AG20443 (cell line): ENCODE measurements around the gene PTPRD.

ENCODE experiments used
- DNase-seq: peaks from one replicate; pipeline ENCODE4 v3.0.0; 2012; ENCODE audit warnings: low spot score, mixed read lengths

Gene PTPRD

DNA sequence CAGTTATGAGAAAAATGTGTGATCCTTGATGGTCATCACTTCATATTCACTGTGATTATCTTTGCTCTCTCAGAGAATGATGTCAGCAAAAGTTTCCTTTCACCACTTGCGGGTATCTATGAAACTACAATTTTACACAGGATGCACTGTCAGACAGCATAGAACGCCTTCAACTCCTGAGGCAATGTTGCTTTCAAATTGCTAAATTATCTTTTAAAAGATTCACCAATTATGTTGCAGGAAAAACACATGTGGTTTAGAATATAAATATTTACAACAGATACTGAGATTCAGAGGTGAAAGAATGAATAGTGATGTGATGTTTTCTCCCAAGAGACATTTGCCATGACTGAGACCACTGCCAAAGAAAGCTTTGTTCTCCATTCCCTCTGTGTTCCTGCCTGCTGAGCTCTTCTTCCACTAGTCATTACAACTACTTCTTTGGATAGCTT lies 1933.4 kb downstream of the PTPRD start:
- DNase-seq = no peak

DNA sequence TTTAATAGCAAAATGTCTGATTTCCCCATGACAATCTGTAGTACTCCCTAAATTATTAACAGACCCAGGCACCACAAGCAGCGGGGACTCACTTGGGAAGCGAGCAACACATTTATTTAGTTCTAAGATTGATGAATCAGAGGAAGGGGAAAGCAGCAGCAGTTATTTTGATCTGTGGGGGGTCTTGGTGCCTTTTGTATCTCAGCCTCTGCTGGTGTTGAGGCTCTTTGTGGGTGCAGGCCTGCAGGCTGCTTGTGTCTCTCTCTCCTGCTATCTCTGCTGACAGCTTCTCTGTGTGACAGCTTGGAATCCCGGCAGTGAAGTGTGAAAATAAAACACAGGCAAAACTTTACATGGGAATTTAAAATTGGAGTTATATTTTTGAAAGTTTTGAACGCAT lies 1935.1 kb downstream of the PTPRD start:
- DNase-seq = no peak

- DNase-seq = no peak
Measured at GRCh38 chr9:8674536-8674935, 1938.3 kb downstream of the PTPRD start.

DNA sequence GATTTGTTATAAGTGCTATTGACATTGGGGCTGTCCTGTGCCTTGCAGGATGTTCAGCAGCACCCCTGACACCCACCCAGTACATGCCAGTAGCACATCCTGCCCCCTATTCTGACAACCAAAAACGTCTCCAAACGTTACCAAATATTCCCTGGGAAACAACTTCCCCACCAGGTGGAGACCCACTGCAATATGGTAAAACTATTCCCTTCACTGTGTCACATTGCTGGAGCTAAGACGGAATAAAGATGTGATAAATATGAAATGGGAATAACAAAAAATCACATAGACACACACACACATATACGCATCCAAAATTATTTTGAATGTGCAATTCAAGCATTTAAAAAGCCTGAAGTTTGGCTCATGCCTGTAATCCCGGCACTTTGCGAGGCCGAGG lies 1939.0 kb downstream of the PTPRD start:
- DNase-seq = no peak

DNA sequence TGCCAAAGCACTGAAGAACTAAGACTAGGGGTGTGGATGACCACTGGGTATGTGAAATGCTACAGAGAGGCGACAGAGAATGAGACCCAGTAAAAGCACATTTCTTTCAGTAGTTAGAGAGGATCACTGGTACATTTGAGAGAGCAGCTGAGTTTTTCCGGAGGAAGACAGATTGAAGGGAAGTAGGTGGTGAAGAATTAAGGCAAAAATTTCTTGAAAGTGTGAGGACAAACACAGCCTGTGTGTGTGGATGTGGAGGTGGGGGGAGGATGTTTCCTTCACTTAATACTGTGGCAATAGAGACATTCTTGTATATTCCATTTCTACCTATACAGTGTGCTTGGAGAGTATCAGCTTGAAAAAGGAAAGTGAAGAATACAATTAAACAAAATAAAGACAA lies 1942.1 kb downstream of the PTPRD start:
- DNase-seq = no peak

- DNase-seq = no peak
Measured at GRCh38 chr9:8668751-8669150, 1944.1 kb downstream of the PTPRD start.

DNA sequence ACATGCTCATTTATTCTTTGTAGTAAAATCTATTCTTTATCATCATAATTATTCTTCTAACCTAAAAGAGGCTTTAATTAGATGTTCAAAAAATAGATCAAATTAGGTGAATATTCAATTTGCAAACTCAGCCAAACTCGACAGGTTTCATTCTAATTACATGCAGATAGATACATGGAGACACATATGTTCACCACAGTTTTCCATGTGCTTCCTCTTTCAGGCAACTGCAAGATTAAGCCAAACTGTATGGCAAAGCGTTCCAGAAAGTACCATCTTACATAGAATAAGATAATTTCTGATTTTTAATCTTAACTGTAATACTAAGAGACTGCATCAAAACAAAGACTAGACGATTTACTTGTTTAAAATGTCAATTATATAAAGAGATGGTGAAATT lies 1944.6 kb downstream of the PTPRD start:
- no peak for DNase-seq

DNA sequence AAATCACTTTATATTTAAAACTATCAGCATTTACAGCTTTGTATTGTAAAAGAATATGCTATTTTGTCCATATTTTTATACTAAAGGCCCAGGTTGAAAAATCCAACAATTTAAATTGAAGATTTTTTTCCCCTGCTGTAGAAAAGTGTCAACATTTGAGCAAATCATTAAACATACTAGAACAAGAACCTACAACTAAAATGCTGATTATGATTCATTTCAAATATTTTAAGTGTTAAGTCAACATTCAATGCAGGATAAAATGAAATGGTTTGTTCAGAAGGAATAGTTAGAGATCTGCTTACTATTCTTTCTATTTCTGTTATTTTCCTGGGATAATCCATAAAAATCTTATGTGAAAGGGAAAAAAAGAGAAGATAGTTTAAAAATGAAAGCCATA lies 1946.7 kb downstream of the PTPRD start:
- DNase-seq = no peak

GRCh38 chr9:8660383-8660782 lies 1952.4 kb downstream of the PTPRD start:
- no peak for DNase-seq

GRCh38 chr9:8659108-8659507 lies 1953.7 kb downstream of the PTPRD start:
- no peak for DNase-seq

DNA sequence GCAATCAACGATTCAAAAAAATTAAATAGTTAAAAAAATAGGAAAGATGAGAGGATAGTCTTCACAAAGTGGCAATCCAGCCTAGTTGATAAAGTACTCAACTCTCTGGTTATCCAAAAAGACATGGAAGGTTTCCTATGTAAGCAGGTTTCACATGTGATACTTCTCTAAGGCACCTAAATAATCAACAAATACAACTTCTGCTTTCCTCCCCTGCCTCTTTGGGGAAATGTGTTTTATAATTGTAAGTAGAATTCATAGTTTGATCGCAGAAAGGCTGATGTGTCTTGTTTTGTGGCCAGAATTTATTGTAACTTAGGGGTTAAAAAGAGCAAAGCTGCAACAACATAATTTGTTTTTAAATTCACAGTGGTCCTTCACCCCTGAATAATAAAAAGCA lies 1957.7 kb downstream of the PTPRD start:
- DNase-seq = no peak

DNA sequence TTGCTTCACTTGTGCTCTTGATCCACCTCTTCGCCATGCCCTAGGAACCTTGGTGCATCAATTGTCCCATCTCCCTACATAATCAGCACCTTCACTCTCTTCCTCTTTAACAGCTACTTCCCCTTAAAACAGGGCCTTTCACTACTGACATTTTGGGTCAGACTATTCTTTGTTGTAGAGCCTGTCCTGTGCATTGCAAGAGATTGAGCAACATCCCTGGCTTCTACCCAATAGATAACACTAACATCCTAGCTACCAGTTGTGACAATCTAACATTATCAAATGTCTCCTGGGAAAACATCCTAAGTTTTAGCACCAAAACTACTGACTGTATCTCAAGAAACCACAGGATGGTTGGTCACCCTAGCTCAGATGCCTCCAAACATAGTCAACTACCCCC lies 1958.9 kb downstream of the PTPRD start:
- no peak for DNase-seq

- no peak for DNase-seq
Measured at GRCh38 chr9:8653111-8653510, 1959.7 kb downstream of the PTPRD start.

- DNase-seq = no peak
Measured at GRCh38 chr9:8652255-8652654, 1960.5 kb downstream of the PTPRD start.

GRCh38 chr9:8651846-8652215 lies 1961.0 kb downstream of the PTPRD start:
- DNase-seq = no peak

DNA sequence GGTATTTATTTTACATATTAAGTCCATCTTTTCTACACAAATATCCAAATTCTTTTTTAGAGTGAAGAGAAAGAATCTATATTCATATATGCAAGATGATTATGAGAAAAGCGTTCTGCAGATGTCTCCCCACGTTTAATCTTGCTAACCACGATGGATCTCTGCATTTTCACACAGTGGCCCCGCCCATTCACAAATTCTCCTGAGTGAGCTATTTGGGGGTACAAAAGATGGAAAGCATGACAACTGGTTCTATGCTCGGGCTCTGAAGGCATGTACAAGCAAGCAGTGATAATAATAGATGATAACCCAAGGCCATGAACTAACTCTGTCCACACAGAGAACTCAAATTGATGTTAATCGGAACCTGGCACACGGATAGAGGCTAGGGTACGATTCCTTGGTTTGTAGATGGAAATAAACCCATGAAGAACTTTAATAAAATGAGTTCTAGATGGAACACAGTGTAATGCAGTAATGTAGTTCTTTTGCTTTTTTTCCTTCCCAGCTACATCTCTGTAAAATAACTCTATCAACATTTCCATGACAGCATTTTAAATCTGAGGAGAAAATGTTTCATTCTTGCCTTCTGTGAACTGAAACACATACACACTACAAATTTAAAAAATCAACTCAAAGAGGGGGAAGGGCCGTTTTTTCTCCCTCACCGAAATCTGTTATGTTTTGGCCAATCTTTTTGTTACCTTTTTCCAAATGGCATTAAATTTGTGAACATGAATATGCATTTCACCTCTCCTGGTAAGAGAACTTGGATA lies 1961.5 kb downstream of the PTPRD start:
- no peak for DNase-seq

DNA sequence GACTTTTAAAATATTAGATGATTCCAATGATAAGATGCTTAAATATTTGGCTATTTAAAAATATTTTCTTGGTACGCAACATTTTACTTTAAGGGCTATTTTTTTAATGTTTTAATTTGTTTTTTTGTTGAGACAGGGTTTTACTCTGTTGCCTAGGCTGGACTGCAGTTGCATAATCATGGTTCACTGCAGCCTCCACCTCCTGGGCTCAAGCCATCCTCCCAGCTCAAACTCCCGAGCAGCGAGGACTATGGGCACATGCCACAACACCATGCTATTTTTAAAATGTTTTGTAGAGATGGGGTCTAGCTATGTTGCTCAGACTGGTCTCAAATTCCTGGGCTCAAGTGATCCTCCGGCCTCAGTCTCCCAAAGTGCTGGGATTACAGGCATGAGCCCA lies 1963.0 kb downstream of the PTPRD start:
- DNase-seq = no peak

GRCh38 chr9:8649160-8649559 lies 1963.6 kb downstream of the PTPRD start:
- no peak for DNase-seq

DNA sequence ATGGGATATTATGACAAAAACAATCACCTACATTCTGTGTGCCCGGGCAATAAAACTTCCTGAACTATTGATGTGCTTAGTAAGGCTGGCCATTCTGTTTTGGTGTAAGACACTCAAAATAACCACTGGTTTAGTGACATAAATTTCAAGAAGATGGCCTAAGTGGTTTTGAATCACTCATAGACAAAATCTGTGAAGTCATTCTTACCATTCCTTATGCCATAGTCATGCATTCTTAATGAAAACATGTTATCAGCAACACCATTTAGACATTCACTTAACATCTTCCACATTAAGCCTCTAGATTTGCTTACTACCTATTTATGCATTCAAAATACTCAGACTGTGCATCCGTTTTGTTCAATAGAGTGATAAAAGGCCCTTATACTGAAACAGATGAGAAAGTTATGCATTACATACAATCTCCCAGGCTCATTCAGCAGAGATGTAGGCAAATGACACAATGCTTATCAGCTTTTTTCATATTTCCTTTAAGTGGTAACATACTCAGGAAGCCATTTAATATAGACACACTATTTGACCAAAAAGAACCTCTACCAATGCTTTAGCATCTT lies 1964.4 kb downstream of the PTPRD start:
- DNase-seq = no peak

DNA sequence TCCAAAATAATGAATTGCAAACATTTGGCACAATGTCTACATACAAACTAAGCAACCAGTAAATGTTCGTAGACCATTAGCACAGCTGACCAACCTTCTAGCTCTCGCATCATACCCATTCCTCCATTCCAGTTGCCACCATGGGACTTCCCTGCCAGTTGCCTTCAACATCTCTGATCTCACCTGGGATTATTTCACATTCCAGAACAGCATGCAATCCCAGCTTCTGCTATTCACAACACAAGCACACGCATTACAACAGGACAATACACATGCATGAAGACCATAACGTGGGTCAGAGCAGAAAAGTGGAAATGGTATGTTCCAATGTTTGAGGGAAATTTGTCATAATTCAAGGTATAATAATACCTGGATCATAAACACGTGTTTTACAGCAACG lies 1965.0 kb downstream of the PTPRD start:
- DNase-seq = no peak

DNA sequence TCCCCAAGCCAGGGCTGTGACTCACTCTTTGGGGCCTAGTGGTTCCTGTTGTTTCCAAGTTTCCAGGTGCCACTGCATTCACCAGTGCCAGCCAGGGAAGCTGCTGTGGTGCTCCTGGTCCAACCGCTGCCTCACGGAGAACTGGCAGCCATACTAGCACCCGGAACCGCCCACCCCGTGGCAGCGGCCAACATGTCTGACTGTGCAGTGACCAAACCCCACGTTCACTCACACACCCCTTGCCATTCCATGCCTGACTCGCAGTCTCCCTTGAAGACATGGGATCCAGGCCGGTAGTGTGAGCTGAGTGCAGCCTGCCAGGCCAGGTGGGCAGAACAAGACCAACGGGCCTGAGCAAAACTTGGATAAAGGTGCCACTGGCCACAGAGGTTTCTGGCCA lies 1968.2 kb downstream of the PTPRD start:
- DNase-seq = no peak

- no peak for DNase-seq
Measured at GRCh38 chr9:8643896-8644295, 1968.9 kb downstream of the PTPRD start.

DNA sequence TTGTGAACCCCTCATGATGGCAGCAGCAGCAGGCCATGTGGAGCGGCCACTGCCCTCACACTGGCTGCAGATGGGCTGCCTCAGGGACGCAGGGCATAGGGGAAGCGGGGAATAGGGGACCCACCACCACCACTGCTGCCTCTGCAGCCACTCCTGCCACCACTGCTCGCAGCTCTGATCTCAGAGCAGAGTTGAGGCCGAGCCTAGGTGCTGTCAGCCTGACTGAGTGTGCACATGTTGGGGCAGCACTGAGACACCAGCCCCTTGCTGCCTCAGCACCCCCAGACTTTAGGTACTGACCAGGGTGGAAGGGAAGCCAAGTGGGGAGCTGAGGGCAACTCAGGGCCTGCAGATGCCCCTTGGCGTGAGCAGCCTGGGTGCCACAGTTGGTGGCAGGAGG lies 1969.3 kb downstream of the PTPRD start:
- DNase-seq = no peak

- no peak for DNase-seq
Measured at GRCh38 chr9:8640761-8641160, 1972.0 kb downstream of the PTPRD start.
